GM12874 (cell line): Measurements from ENCODE around the gene LMAN1L.

Source experiments
- CTCF ChIP-seq: IDR thresholded peaks from 2 replicates; pipeline ENCODE4 v1.5.1; 2011; ENCODE audit warnings: low read depth, mild to moderate bottlenecking, control low read depth, low read length, moderate library complexity; ENCODE audit not compliant: insufficient read depth

Gene LMAN1L

GRCh38 chr15:74770211-74770903 lies 42.3 kb upstream of the LMAN1L start:
- TF ChIP-seq CTCF: no peak

- no peak for TF ChIP-seq CTCF
Observed at GRCh38 chr15:74773329-74773728, 39.3 kb upstream of the LMAN1L start.

GRCh38 chr15:74773731-74774252 lies 38.8 kb upstream of the LMAN1L start:
- no peak for TF ChIP-seq CTCF

GRCh38 chr15:74775132-74775562 lies 37.5 kb upstream of the LMAN1L start:
- no peak for TF ChIP-seq CTCF

- TF ChIP-seq CTCF: no peak
Observed at GRCh38 chr15:74775894-74776293, 36.7 kb upstream of the LMAN1L start.

- TF ChIP-seq CTCF: no peak
Observed at GRCh38 chr15:74776821-74777768, 35.5 kb upstream of the LMAN1L start.
